ENCODE results near the gene UGT1A6. TPM values are rescaled to one million over a fixed set of nuclear protein-coding genes. Genes with fewer than 3 reads are reported as not detected.

The UGT1A6 gene
- total RNA-seq, 1 experiment from 2014 or later: not detected

- H3K27ac Mint-ChIP-seq: no peak overlapping the region
- peaks cover 11% of the 10 kb centered on the region for H3K9me3 Mint-ChIP-seq
- ATAC-seq (no peak), DNase-seq (ENCODE audit: low spot score) (no peak)
- no peaks in the 10 kb centered on the region for H3K4me1 Mint-ChIP-seq
- H3K36me3 Mint-ChIP-seq: no peaks in the 10 kb centered on the region
- H3K27me3 Mint-ChIP-seq (ENCODE audit: low read depth): no peaks in the 10 kb centered on the region; the same call in 1 of the 2 replicates
- ChIA-PET POLR2A (no interaction called here), CTCF (no interaction called here)
- H3K4me3 Mint-ChIP-seq: no peak overlapping the region
- TF ChIP-seq, protein P1, sequence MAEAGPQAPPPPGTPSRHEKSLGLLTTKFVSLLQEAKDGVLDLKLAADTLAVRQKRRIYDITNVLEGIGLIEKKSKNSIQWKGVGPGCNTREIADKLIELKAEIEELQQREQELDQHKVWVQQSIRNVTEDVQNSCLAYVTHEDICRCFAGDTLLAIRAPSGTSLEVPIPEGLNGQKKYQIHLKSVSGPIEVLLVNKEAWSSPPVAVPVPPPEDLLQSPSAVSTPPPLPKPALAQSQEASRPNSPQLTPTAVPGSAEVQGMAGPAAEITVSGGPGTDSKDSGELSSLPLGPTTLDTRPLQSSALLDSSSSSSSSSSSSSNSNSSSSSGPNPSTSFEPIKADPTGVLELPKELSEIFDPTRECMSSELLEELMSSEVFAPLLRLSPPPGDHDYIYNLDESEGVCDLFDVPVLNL (CRISPR knock-in tag; IDR thresholded peaks at IDR 0.05; ENCODE audit: borderline replicate concordance, low read depth): no peak
- no peak for TF ChIP-seq TCF7 (CRISPR knock-in tag; IDR thresholded peaks at IDR 0.05; ENCODE audit: low read depth)
- no peak for TF ChIP-seq ZNF317 (CRISPR knock-in tag; IDR thresholded peaks at IDR 0.05; ENCODE audit: borderline replicate concordance, low read depth)
- TF ChIP-seq CTCF (IDR thresholded peaks at IDR 0.05): no peak
- TF ChIP-seq PREB (CRISPR knock-in tag; IDR thresholded peaks at IDR 0.05; ENCODE audit: borderline replicate concordance): no peak
- TF ChIP-seq ATF3 (CRISPR knock-in tag; conservative IDR thresholded peaks at IDR 0.05): no peak
- TF ChIP-seq CREB1 (CRISPR knock-in tag; IDR thresholded peaks at IDR 0.05): no peak
- TF ChIP-seq, protein P2, sequence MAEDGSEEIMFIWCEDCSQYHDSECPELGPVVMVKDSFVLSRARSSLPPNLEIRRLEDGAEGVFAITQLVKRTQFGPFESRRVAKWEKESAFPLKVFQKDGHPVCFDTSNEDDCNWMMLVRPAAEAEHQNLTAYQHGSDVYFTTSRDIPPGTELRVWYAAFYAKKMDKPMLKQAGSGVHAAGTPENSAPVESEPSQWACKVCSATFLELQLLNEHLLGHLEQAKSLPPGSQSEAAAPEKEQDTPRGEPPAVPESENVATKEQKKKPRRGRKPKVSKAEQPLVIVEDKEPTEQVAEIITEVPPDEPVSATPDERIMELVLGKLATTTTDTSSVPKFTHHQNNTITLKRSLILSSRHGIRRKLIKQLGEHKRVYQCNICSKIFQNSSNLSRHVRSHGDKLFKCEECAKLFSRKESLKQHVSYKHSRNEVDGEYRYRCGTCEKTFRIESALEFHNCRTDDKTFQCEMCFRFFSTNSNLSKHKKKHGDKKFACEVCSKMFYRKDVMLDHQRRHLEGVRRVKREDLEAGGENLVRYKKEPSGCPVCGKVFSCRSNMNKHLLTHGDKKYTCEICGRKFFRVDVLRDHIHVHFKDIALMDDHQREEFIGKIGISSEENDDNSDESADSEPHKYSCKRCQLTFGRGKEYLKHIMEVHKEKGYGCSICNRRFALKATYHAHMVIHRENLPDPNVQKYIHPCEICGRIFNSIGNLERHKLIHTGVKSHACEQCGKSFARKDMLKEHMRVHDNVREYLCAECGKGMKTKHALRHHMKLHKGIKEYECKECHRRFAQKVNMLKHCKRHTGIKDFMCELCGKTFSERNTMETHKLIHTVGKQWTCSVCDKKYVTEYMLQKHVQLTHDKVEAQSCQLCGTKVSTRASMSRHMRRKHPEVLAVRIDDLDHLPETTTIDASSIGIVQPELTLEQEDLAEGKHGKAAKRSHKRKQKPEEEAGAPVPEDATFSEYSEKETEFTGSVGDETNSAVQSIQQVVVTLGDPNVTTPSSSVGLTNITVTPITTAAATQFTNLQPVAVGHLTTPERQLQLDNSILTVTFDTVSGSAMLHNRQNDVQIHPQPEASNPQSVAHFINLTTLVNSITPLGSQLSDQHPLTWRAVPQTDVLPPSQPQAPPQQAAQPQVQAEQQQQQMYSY (CRISPR knock-in tag; IDR thresholded peaks at IDR 0.05): no peak
- no peak for TF ChIP-seq ERG (CRISPR knock-in tag; IDR thresholded peaks at IDR 0.05)
- no peak for TF ChIP-seq ZBTB21 (CRISPR knock-in tag; IDR thresholded peaks at IDR 0.05; ENCODE audit: borderline replicate concordance)
- no peak for TF ChIP-seq CREM (CRISPR knock-in tag; IDR thresholded peaks at IDR 0.05)
- TF ChIP-seq IRF2 (CRISPR knock-in tag; IDR thresholded peaks at IDR 0.05; ENCODE audit: borderline replicate concordance, low read depth): no peak
- no peak for TF ChIP-seq TEAD4 (CRISPR knock-in tag; IDR thresholded peaks at IDR 0.05)
- no peak for TF ChIP-seq SOX15 (CRISPR knock-in tag; IDR thresholded peaks at IDR 0.05)
- TF ChIP-seq, protein P3, sequence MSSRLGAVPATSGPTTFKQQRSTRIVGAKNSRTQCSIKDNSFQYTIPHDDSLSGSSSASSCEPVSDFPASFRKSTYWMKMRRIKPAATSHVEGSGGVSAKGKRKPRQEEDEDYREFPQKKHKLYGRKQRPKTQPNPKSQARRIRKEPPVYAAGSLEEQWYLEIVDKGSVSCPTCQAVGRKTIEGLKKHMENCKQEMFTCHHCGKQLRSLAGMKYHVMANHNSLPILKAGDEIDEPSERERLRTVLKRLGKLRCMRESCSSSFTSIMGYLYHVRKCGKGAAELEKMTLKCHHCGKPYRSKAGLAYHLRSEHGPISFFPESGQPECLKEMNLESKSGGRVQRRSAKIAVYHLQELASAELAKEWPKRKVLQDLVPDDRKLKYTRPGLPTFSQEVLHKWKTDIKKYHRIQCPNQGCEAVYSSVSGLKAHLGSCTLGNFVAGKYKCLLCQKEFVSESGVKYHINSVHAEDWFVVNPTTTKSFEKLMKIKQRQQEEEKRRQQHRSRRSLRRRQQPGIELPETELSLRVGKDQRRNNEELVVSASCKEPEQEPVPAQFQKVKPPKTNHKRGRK (CRISPR knock-in tag; IDR thresholded peaks at IDR 0.05; ENCODE audit: borderline replicate concordance): no peak
- no peak for TF ChIP-seq KAT7 (CRISPR knock-in tag; IDR thresholded peaks at IDR 0.05; ENCODE audit: borderline replicate concordance)
- no peak for TF ChIP-seq ZNF281 (CRISPR knock-in tag; IDR thresholded peaks at IDR 0.05)
- TF ChIP-seq, protein P4, sequence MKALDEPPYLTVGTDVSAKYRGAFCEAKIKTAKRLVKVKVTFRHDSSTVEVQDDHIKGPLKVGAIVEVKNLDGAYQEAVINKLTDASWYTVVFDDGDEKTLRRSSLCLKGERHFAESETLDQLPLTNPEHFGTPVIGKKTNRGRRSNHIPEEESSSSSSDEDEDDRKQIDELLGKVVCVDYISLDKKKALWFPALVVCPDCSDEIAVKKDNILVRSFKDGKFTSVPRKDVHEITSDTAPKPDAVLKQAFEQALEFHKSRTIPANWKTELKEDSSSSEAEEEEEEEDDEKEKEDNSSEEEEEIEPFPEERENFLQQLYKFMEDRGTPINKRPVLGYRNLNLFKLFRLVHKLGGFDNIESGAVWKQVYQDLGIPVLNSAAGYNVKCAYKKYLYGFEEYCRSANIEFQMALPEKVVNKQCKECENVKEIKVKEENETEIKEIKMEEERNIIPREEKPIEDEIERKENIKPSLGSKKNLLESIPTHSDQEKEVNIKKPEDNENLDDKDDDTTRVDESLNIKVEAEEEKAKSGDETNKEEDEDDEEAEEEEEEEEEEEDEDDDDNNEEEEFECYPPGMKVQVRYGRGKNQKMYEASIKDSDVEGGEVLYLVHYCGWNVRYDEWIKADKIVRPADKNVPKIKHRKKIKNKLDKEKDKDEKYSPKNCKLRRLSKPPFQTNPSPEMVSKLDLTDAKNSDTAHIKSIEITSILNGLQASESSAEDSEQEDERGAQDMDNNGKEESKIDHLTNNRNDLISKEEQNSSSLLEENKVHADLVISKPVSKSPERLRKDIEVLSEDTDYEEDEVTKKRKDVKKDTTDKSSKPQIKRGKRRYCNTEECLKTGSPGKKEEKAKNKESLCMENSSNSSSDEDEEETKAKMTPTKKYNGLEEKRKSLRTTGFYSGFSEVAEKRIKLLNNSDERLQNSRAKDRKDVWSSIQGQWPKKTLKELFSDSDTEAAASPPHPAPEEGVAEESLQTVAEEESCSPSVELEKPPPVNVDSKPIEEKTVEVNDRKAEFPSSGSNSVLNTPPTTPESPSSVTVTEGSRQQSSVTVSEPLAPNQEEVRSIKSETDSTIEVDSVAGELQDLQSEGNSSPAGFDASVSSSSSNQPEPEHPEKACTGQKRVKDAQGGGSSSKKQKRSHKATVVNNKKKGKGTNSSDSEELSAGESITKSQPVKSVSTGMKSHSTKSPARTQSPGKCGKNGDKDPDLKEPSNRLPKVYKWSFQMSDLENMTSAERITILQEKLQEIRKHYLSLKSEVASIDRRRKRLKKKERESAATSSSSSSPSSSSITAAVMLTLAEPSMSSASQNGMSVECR (CRISPR knock-in tag; IDR thresholded peaks at IDR 0.05; ENCODE audit: borderline replicate concordance): no peak
- TF ChIP-seq GTF2I (CRISPR knock-in tag; conservative IDR thresholded peaks at IDR 0.05): no peak
Observed at GRCh38 chr2:233811732-233812131, 119.0 kb downstream of the UGT1A6 start.
